Measurements from ENCODE around the gene TMOD1.
"Not testable (repeated sequence)": the region's sequence is repeated elsewhere in the genome, so short reads cannot be mapped to it uniquely, and the experiment has no call there.

DNA sequence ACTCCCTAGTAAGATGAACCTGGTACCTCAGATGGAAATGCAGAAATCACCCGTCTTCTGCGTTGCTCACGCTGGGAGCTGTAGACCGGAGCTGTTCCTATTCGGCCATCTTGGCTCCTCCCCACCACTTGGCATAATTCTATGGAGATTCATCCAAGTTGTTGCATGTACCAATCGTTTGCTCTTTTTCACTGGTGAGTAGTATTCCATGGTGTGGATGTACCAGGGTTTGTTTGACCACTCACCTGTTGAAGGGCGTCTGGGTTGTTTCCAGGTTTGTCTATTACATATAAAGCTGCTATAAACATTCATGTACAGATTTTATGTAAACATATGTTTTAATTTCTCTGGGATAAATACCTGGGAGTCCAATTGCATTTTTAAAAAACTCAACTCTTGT lies 85.4 kb downstream of the TMOD1 start:
- TF ChIP-seq POLR2AphosphoS5 (IDR thresholded peaks at IDR 0.05) = not testable (repeated sequence)
- TF ChIP-seq, protein P1, sequence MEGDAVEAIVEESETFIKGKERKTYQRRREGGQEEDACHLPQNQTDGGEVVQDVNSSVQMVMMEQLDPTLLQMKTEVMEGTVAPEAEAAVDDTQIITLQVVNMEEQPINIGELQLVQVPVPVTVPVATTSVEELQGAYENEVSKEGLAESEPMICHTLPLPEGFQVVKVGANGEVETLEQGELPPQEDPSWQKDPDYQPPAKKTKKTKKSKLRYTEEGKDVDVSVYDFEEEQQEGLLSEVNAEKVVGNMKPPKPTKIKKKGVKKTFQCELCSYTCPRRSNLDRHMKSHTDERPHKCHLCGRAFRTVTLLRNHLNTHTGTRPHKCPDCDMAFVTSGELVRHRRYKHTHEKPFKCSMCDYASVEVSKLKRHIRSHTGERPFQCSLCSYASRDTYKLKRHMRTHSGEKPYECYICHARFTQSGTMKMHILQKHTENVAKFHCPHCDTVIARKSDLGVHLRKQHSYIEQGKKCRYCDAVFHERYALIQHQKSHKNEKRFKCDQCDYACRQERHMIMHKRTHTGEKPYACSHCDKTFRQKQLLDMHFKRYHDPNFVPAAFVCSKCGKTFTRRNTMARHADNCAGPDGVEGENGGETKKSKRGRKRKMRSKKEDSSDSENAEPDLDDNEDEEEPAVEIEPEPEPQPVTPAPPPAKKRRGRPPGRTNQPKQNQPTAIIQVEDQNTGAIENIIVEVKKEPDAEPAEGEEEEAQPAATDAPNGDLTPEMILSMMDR (IDR thresholded peaks at IDR 0.05 in 8 of 11, conservative IDR thresholded peaks at IDR 0.05 in 3 of 11) = not testable (repeated sequence)
